ENCODE data around the gene ADGRA1.
"Not testable (repeated sequence)": the region's sequence is repeated elsewhere in the genome, so short reads cannot be mapped to it uniquely, and the experiment has no call there.

The ADGRA1 gene

DNA sequence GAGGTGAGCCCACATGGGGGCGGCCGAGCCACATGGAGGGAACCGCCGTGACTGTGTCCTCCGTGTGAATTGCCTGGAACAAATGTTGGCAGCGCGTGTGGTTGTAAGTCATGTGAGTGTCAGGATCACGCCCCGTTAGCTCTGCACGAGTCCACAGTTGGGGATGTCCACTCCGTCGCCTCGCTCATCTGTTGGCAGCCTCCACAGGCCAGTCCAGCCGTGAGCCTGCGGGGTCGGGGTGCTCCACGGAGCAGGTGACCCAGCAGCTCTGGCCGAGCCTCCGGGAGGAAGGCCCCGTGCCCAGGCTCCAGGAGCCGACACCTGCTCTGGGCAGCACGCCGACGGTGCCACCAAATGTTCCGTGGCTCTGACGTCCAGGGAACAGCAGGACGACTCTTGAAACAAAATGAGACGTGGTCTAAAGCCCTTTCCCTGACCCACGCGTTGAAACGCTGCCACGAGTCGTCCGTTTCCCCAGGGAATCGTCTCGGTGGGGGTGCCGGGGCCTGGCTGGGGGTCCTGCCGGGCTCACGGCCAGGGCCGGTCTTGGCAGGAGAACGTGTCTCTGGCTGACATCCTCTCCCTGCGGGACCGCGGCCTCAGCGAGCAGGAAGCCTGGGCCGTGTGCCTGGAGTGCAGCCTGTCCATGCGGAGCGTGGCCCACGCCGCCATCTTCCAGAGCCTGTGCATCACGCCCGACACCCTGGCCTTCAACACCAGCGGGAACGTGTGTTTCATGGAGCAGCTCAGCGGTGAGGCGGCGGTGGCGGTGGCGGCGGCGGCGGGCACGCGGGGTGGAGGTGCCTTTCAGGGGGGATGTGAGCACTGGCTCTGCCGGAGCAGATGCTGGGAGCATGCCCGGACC lies 79.3 kb downstream of the ADGRA1 start:
- DNase-seq: no peak

DNA sequence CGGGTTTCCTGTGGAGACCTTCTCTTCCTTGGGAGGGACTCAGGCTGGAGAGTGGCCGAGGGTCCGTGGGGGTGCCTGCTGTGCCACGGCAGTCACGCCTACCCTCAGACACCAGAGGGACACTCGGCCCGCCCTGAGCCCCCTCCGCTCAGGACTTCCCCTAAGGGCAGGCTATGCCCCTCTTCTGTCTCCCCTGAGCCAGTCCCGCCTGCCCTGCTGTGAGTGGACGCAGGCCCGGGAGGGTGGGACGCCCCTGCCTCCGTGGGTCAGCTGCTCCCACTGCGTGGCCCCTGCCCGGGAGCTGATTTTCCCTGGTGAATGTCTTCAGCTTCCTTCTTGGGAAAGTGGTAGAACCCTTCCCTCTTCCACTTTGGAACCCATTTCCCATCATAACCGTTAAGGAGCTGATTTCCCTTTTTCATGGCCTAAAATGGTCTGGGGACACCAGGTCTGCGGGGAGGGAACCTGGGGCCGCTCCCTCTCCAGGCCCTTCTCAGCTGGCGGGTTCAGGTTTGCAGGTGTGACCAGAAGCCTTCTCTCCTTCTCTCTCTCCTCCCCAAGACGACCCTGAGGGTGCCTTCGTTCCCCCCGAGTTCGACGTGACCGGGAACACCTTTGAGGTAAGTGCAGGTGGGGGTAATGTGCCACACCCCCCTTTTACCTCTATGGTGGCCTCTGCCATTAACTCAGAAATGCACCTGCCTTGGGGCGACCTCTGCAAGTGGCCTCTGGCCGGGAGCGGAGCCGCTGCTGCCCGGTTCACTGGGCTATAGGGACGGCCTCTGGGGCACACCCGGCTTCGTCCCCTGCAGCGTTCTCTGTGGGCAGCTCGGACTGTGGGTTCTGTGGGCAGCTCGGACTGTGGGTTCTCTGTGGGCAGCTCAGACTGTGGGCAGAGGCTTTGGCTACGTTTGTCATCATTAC lies 80.2 kb downstream of the ADGRA1 start:
- DNase-seq: no peak

DNA sequence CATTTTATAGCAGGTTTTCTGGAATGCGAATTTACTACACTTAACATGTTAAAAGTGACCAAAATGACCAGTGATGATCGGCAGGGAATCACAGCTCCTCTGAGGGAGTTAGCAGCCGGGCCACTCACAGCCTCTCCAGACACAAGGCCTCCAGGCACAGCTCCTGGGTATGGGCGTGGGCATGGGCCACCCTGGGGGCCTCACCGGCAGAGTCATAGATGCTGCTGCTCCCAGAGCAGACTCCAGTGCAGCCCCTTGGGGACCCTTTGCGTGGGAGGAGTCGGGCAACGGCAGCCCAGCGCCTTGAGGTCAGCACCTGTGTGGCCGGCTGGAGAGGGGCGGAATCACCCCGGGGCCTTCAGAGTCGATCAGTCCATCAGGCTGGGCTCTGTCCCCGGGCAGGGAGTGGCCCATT lies 80.9 kb downstream of the ADGRA1 start:
- no peak for DNase-seq

DNA sequence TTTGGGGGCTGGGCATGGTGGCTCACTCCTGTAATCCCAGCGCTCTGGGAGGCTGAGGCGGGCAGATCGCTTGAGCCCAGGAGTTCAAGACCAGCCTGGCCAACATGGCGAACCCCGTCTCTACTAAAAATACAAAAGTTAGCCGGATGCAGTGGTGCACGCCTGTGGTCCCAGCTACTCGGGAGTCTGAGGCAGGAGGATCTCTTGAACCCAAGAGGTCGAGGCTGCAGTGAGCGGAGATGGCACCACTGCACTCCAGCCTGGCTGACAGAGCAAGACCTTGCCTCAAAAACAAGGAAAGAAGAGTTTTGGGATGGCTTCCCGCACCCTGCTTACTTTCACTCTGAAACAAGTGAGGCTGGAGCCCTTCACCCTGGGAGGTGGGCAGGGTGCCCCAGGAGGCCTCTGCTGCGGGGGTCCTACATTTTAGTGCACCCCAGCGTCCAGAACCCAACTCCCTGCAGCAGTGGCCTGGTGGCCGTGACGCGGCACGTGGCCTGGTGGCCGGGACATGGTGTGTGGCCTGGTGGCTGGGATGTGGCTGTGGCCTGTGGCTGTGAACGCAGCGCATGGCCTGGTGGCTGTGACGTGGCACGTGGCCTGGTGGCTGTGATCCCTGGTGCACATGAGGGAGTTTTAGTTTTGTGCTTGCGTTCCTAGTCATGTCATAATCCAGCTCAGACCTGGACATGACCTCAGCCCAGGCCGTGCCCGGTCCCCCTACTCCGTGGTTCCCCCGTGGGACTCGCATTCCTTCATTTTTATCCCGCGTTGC lies 81.6 kb downstream of the ADGRA1 start:
- no peak for DNase-seq

DNA sequence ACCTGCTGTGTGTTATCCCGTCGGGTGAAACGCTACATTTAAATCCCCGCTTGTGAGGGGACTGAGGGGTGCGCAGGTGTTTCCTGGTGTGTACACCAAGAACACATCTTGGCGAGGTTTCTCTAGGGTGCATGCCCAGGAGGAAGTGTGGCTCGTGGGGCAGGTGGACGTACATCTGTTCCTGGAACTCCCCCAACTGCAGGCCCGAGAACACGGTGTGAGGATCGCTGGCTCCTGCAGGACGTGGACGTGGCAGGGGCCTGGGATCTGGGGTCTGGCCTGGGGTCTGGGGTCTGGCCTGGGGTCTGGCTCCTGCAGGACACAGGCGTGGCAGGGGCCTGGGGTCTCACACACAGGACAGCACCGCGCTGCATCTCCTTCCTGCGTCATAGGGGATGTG lies 82.4 kb downstream of the ADGRA1 start:
- no peak for DNase-seq

DNA sequence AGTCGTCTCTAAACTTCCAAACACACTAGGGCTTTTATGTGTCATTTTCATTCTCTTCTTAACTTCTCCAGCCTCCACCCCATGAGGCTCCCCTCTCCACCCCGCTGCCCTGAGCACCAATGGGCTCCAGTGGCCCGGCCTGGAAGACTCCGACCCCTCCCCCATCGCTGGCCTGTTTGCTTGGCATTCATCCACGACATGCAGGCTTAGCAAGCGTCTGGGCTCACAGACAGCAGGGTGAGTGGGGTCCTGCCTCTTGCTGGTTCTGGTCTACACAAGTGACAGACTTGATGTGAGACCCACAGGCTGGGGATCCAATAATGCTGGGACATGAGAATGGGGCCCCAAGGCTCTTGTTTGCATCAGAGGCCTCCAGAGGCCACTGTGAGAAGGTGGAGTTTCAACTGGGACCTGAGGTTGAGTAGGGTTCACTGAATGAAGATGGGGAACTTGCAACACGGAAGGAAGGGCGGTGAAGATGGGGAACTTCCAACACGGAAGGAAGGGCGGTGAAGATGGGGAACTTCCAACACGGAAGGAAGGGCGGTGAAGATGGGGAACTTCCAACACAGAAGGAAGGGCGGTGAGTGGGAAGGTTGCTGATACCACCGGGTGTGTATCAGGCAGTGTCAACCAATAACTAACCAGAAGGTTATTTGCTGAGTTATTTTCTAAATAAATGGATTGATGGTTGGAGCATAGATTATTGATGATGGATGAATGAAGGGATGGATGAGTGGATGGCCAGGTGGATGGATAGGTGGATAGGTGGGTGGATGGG lies 86.3 kb downstream of the ADGRA1 start:
- no peak for DNase-seq

DNA sequence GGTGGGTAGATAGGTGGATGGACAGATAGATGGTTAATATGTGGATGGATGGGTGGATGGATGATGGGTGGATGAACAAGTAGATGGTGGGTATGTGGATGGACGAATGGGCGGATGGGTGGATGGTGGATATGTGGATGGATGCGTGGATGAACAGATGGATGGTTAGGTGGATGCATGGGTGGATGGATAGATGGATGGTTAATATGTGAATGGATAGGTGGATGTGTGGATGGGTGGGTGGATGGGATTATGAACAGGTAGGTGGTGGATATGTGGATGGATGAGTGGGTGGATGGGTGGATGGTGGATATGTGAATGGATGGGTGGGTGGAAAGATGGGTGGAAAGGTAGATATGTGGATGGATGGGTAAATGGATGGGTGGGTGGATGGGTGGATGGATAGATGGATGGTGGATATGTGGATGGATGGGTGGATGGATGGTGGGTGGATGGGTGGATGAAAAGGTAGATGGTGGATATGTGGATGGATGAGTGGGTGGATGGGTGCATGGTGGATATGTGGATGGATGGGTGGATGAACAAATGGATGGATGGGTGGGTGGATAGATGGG lies 87.1 kb downstream of the ADGRA1 start:
- no peak for DNase-seq

DNA sequence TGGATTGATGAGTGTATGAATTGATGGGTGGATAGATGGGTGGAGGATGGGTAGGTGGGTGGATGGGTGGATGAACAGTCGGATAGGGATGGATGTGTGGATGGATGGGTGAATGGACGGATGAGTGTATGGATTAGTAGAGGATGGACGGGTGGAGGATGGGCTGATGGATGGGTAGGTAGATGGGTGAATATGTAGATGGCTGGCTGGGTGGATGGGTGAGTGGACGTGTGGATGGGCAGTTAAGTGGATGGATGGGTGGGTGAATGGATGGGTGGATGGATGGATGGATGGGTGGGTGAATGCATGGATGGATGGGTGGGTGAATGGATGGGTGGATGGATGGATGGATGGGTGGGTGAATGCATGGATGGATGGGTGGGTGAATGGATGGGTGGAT lies 87.9 kb downstream of the ADGRA1 start:
- not testable (repeated sequence) for DNase-seq

DNA sequence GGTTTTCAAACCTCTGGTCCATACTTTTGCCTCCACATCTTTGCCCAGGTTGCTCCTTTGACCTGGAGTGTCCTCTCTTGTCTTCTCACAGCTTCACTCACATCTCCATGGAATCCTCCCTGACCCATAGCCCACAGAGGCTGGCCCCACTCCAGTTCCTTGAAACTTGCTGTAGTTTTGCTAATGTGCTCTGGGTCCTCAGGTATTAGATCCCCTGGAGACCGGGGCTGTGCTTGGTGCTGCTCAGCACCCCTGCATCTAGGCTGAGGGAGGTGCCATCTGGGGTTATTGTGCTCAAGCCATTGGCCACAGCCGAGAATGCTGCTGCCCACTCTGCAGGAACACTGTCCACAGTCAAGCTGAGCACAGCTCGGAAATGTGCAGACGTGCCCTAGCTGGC lies 88.8 kb downstream of the ADGRA1 start:
- no peak for DNase-seq

DNA sequence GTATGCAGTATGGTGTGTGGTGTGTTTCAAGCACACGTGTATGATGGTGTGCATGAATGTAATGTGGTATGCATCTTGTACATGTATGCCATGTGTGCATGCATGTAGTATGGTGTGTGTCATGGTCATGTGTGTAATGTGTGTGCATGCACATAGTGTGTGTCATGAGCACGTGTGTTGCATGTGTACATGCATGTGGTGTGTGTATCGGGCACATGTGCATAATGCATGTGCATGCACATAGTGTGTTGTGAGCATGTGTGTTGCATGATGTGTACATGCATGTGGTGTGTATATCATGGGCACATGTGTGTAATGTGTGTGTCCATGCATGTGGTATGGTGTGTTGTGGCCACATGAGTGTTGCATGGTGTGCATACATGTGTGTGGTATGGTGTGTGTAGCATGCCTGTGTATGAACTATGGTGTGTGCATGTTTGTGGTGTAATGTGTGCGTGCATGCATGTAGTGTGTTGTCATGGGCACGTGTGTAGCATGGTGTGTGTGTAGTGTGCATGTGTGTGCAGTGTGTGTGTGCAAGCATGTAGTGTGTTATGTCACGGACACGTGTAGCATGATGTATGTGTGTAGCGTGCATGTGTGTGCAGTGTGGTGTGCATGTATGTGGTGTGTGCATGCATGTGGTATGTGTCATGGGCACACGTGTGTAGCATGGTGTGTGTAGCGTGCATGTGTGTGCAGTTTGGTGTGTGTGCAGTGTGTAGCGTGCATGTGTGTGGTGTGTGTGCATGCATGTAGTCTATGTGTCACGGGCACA lies 89.8 kb downstream of the ADGRA1 start:
- DNase-seq: no peak

DNA sequence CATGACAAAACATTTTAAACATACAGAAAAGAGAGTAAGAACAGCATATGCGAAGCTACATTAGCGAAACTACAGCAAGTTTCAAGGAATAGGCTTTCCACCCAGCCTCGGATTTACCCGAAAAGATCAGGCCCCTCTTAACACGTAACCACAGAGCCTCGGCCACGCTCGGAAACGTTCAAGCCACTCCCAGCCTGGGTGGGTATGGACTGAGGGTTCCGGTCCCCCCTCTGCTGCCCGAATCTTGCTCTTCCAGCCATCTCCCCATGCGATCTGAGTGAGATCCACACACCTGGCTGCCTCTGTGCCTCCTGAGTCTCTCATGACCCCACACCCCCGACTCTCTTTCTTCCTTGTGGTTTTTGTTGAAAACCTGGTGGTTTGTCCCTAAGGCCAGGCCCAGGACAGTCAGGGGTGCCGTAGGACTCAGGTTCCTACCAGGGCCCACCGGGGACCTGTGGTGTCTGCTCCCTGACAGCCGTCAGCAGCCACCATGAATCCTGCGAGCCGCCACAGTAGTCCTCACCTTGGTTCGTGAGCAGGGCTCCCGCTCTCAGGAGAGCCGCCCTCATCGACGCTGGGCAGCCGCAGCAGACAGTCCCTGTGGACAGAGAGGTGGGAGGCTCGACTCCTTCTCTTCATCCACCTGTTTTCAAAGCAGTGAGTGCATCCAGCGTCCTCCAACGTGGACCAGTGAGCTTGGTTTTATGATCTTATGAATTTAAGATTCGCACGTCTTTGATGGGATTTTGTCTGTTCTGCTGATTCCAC lies 90.8 kb downstream of the ADGRA1 start:
- no peak for DNase-seq

DNA sequence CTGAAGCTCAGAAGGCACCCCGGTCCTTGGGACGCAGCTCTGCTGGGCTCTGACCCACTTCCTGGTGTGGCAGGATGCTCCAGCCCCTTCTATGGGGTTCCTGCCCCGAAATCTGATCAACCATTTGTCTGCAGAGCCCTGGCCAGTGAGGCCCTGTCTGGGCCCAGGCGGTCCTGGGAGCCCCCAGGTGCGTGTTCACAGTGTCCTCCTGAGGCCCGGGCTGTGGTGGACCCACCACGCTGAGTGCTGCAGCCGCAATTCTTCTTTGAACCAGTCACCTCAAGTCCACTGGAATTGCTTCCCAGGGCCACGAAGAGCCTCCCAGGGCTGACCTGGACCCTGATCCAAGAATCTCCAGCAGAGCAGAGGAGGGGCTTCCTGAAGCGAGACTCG lies 91.4 kb downstream of the ADGRA1 start:
- DNase-seq: no peak

DNA sequence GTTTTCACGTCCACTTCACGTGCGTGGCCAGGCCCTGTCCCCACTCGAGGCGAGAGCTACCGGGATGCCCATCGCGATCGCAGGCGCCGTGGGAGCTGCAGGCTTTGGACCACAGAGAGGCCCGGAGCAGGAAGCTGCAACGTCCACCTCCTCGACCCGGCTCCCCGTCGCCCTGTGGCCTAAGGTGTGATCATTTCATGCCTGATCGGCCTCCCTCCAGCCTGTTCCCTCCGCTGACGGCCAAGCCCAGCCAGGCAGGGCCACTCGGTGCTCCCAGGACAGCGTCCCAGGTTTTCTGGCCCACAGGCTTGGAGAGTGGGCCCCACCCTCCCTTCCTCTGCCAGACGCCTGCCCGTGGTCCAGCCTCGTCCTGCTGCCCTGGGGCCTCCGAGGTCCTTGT lies 91.9 kb downstream of the ADGRA1 start:
- no peak for DNase-seq

DNA sequence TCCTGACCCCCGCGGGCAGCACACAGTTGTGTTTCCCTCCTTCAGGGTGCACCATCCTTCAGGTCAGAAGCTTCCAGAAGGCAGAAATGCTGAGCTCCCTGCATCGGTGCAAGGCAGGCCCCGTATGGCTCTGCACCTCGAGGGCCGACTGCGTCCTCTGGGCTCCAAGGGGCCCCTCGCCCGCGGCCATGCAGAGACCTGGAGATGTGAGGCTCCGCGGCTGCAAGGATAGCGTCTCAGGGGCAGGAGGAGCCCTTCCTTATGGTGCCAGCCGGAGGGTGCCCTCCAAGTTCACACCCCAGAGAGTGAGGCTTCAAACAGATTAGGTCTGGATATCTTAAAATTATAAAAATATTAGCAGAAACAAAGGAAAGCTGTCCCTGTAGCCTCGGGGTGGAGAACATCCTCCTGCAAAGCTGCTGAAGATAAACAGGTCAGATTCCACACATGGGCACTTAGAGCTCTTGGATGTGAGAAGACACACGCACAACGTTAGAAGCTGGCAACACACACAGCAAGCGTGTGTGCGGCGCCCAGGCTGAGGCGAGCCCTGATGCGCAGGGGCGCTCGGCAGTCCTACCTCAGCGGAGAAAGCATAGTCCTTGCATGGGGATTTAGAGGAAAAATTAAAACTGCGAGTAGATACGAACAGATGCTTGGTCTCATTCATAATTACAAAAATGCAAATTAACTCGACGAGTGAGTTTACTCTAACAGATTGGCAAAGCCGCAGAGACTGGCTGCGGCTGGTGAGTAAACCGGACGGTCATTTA lies 92.7 kb downstream of the ADGRA1 start:
- no peak for DNase-seq

DNA sequence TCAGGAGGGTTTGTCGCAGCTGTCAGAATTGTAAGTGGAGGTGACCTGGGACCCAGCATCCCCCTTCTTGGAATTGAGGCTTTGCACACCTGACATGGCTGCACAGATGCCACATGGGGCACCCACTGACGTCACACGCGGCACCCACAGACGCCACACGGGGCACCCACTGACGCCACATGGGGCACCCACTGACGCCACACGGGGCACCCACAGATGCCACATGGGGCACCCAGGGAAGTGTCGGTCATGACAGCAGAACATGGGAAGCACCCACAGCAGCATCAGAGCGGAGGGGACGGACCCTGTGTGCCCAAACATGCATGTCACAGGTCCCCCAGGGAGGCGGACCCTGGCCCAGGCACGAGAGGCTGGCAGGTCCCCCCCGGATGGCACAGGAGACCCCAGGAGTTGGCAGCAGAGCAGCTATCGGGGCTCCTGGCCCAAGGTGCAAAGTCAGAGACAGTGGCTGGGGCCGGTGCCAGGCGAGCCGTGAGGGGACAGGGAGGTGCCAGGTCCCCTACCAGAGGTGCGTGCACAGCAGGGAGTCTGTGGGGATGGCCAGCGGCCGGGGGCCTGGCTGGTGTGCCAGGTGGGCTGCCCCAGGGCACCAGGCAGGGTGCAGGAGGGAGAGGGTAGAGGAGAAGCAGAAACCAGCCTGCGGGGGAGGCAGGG lies 93.4 kb downstream of the ADGRA1 start:
- DNase-seq: no peak
